DOHH2 (cell line): ENCODE results near the gene PRDM15.

ENCODE experiments used
- H3F3A ChIP-seq: fragments of 200-600 bp; sonication (generic), shearing (Covaris generic); 2 replicates; pipeline ENCODE4 v1.6.0; 2016; ENCODE audit warnings: antibody characterized with exemption, mild to moderate bottlenecking; ENCODE audit not compliant: control insufficient read depth, insufficient read depth
- H3K27ac ChIP-seq: fragments of 200-600 bp; sonication (generic); 2 replicates; pipeline ENCODE4 v1.5.1; 2014; ENCODE audit warnings: low read depth, mild to moderate bottlenecking, low read length, moderate library complexity
- H3K27me3 ChIP-seq: fragments of 200-600 bp; sonication (generic); 2 replicates; pipeline ENCODE4 v1.6.1; 2014; ENCODE audit warnings: mild to moderate bottlenecking, low read length, mixed read lengths; ENCODE audit not compliant: control insufficient read depth
- H3K36me3 ChIP-seq: fragments of 200-600 bp; sonication (generic); 2 replicates; pipeline ENCODE4 v1.6.1; 2014; ENCODE audit warnings: mild to moderate bottlenecking, low read length, moderate library complexity, mixed read lengths; ENCODE audit not compliant: control insufficient read depth
- H3K4me1 ChIP-seq: fragments of 200-600 bp; sonication (generic); 2 replicates; pipeline ENCODE4 v1.6.1; 2014; ENCODE audit warnings: mild to moderate bottlenecking, low read length, mixed read lengths; ENCODE audit not compliant: control insufficient read depth
- H3K4me2 ChIP-seq: fragments of 200-600 bp; sonication (generic); 2 replicates; pipeline ENCODE4 v1.6.0; 2014; ENCODE audit warnings: mild to moderate bottlenecking, low read length, moderate library complexity
- H3K4me3 ChIP-seq: fragments of 200-600 bp; sonication (generic); 2 replicates; pipeline ENCODE4 v1.5.1; 2014; ENCODE audit warnings: mild to moderate bottlenecking, low read length, mixed read lengths
- H3K79me2 ChIP-seq: fragments of 200-600 bp; sonication (generic); 2 replicates; pipeline ENCODE4 v1.6.1; 2014; ENCODE audit warnings: mild to moderate bottlenecking, low read length, mixed read lengths; ENCODE audit not compliant: control insufficient read depth
- H3K9me2 ChIP-seq: fragments of 200-600 bp; sonication (generic); replicated peaks from 2 replicates; pipeline ENCODE4 v1.6.1; 2014; ENCODE audit warnings: mild to moderate bottlenecking, low read length, mixed read lengths; ENCODE audit not compliant: control insufficient read depth
- H3K9me3 ChIP-seq: fragments of 200-600 bp; sonication (generic); 2 replicates; pipeline ENCODE4 v1.6.1; 2014; ENCODE audit warnings: antibody characterized with exemption, low read length, mixed read lengths; ENCODE audit not compliant: control insufficient read depth, insufficient read depth
- H4K20me1 ChIP-seq: fragments of 200-600 bp; sonication (generic); 2 replicates; pipeline ENCODE4 v1.6.0; 2014; ENCODE audit warnings: low read depth, mild to moderate bottlenecking, antibody characterized with exemption, low read length, moderate library complexity; ENCODE audit not compliant: control insufficient read depth, insufficient read depth
- EZH2phosphoT487 ChIP-seq: fragments of 200-600 bp; sonication (generic); IDR thresholded peaks from 2 replicates; pipeline ENCODE4 v1.6.1; 2017; ENCODE audit warnings: borderline replicate concordance, mild to moderate bottlenecking, antibody characterized with exemption, low read length, moderate library complexity, mixed read lengths
- TF ChIP-seq, protein P1 (sequence below): fragments of 200-600 bp; sonication (generic); IDR thresholded peaks from one replicate; pipeline ENCODE4 v1.5.1; 2014; ENCODE audit warnings: antibody characterized with exemption, mild to moderate bottlenecking, low read depth, low read length; ENCODE audit not compliant: poor library complexity, severe bottlenecking

The PRDM15 gene

GRCh38 chr21:41865002-41865777, 14.0 kb downstream of the PRDM15 start:
- Histone ChIP-seq H3K27me3 (no peaks in the 10 kb centered on the region), H3K4me1 (peaks cover 95% of the 10 kb centered on the region), H3K27ac (peak overlapping the region; percentile 92), H3F3A (peaks cover 60% of the 10 kb centered on the region), H3K9me2 (no peaks in the 10 kb centered on the region), H3K79me2 (peaks cover 60% of the 10 kb centered on the region), H3K4me3 (peak overlapping the region; percentile 73), H3K9me3 (no peaks in the 10 kb centered on the region), H4K20me1 (no peaks in the 10 kb centered on the region), H3K36me3 (peaks cover 26% of the 10 kb centered on the region), H3K4me2 (peak overlapping the region; percentile 82)
- no peak for TF ChIP-seq EZH2phosphoT487
- TF ChIP-seq, protein P1, sequence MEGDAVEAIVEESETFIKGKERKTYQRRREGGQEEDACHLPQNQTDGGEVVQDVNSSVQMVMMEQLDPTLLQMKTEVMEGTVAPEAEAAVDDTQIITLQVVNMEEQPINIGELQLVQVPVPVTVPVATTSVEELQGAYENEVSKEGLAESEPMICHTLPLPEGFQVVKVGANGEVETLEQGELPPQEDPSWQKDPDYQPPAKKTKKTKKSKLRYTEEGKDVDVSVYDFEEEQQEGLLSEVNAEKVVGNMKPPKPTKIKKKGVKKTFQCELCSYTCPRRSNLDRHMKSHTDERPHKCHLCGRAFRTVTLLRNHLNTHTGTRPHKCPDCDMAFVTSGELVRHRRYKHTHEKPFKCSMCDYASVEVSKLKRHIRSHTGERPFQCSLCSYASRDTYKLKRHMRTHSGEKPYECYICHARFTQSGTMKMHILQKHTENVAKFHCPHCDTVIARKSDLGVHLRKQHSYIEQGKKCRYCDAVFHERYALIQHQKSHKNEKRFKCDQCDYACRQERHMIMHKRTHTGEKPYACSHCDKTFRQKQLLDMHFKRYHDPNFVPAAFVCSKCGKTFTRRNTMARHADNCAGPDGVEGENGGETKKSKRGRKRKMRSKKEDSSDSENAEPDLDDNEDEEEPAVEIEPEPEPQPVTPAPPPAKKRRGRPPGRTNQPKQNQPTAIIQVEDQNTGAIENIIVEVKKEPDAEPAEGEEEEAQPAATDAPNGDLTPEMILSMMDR, result no peak

DNA sequence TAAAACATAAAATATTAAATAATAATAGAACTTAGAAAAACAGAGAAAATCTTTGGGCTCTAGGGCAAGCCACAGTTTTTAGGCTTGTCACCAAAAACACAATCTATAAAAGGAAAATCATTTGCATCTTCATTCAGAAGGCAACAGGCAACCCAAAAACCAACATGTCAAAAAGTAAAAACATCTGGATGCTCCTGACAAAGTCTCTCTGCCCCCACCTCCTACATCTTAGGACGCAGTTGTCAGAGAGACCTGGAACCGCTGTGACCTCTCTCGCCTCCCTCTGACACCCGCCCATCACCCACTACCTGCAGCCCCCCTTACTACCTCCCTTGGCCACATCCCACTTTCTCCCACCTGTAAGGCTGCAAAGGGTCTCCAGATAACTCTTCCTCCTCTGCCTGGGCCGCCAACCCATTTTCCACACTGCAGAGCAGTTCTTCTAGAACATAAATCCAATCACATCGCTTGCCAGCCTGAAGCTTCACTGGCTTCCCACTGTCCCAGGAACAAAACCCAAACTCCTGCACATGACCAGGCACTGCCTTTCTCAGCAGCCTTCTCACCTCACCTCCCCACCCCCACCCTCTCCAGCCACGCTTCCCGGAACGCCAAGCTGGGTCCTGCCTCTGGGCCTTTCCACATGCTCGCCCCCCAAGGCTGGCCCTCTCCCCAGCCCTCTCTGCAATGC, 14.7 kb downstream of the PRDM15 start:
- Histone ChIP-seq H3K9me3 (no peaks in the 10 kb centered on the region), H4K20me1 (no peaks in the 10 kb centered on the region), H3K27ac (peak overlapping the region; percentile 92), H3F3A (peaks cover 53% of the 10 kb centered on the region), H3K4me2 (peak overlapping the region; percentile 82), H3K4me3 (peak overlapping the region; percentile 73), H3K36me3 (peaks cover 33% of the 10 kb centered on the region), H3K27me3 (no peaks in the 10 kb centered on the region), H3K4me1 (peaks cover 88% of the 10 kb centered on the region), H3K79me2 (peaks cover 64% of the 10 kb centered on the region), H3K9me2 (no peaks in the 10 kb centered on the region)
- TF ChIP-seq, protein P1, result no peak
- no peak for TF ChIP-seq EZH2phosphoT487

DNA sequence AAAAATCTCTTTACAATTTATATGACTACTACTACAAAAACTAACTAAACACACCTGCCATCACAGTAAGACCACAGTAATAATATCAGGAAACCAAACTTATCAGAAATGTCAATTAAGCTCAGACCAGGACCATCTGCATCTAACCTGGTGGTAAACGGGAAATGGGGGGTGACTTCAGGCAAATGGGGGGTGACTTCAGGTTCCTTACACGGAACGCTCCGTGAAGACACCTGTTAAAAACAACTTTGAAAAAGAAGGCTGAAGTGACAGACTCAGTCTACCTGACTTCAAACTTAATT, 15.8 kb downstream of the PRDM15 start:
- Histone ChIP-seq H3K4me2 (peak overlapping the region; percentile 82), H3K4me1 (peaks cover 78% of the 10 kb centered on the region), H3K36me3 (peaks cover 44% of the 10 kb centered on the region), H3K9me2 (no peaks in the 10 kb centered on the region), H3K27me3 (no peaks in the 10 kb centered on the region), H3K4me3 (peak overlapping the region; percentile 73), H3F3A (peaks cover 45% of the 10 kb centered on the region), H3K79me2 (peaks cover 70% of the 10 kb centered on the region), H4K20me1 (no peaks in the 10 kb centered on the region), H3K27ac (peak overlapping the region; percentile 92), H3K9me3 (no peaks in the 10 kb centered on the region)
- no peak for TF ChIP-seq EZH2phosphoT487
- TF ChIP-seq, protein P1, result no peak
